Left colon (tissue), 2 donors: ENCODE data around the gene DNAI4. TPM values are rescaled to one million over a fixed set of nuclear protein-coding genes. Genes with fewer than 3 reads are reported as not detected.
A peak's percentile ranks its signal among the peaks of the same experiment; 100 is the strongest.
"Not testable (repeated sequence)": the region's sequence is repeated elsewhere in the genome, so short reads cannot be mapped to it uniquely, and the experiment has no call there.

ENCODE experiments used
- ATAC-seq: fragments of 200-7000 bp; cut with Tn5 transposase; one replicate; pipeline ENCODE4 v1.9.1; 2020; ENCODE audit warnings: mild to moderate bottlenecking, moderate library complexity
- DNase-seq, 2 donors: peaks; one replicate each; pipeline ENCODE4 v3.0.0-alpha.2; 2020
- intact Hi-C, 2 donors: fragments of 100-400 bp; cut with DNase I in 1 of 2; cut with micrococcal nuclease in 1 of 2; formaldehyde crosslinking; loops; one replicate each; pipeline versions ENCODE4 v1.11.2 to v1.14.0; 2022; cut with DNase I, micrococcal nuclease
- total RNA-seq, 2 donors: library from RNA; stranded (reverse); fragmentation: NEBNext Ultra II Directional; extraction: Animal tissue kit (Norgen Biotek cat#: 25700); gene quantifications; one replicate each; pipeline ENCODE4 v1.2.1, GENCODE V29; 2021
- donor health status: DM: no; HTN: no; CAD: no.
- donor health status: DM: yes; HTN: yes; CAD: no.

Gene DNAI4
- total RNA-seq, 2 donors from 2014 or later = 12.0 to 27.2 TPM

- DNase-seq (no peak), ATAC-seq (no peak)
- intact Hi-C loops = no loop called here
These were observed 71.3 kb downstream of the DNAI4 start for GRCh38 chr1:66853379-66853778.

DNA sequence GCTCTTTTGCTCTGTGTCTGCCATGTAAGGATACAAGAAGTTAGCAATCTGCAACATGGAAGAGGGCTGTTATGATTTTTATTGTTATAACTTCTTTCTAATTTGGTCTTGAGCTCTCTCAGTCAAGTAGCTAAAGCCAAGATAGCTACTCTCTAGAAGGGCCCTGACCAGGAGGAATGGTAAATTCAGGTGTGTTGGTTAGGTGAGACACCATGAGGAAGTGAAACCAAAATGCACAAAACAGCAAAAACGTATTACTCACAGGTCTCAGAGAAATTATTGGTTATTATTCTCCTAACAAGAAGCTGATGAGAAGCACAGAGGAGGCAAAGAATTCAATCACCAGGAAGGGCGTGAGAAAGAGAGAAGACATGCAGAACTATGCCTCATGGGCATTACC lies 71.8 kb downstream of the DNAI4 start:
- ATAC-seq = no peak
- no peak for DNase-seq
- intact Hi-C loops = no loop called here

- peak; percentile 76 for ATAC-seq
- no peak for DNase-seq
- intact Hi-C loops = no loop called here
These were observed 73.7 kb downstream of the DNAI4 start for GRCh38 chr1:66850989-66851388.

- no peak for DNase-seq
- ATAC-seq = no peak
- intact Hi-C loops = no loop called here
These were observed 76.5 kb downstream of the DNAI4 start for GRCh38 chr1:66848193-66848592.

DNA sequence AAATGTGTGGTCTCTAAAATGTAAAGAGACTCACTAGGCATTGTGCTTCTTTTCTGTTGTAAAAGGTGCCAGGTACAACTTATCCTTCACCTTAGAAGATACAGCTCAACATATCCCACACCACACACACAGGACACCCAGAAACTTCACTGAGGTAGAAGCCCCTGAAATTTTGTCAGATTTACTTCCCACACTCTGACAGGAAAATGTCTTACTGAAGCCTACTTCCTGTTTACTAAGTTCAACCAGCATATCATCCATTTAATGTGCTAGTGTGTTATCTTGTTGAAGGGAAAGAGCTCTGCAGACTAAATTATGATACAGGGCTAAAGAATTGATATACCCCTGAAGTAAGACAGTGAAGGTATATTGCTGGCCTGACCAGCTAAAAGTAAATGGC lies 83.7 kb downstream of the DNAI4 start:
- ATAC-seq = no peak
- intact Hi-C loops = no loop called here
- DNase-seq = no peak

- DNase-seq = no peak
These were observed 89.7 kb downstream of the DNAI4 start for GRCh38 chr1:66834926-66835325.

GRCh38 chr1:66833112-66833511 lies 91.5 kb downstream of the DNAI4 start:
- DNase-seq = no peak
- ATAC-seq = no peak
- intact Hi-C loops = no loop called here

More at GRCh38 chr1:66834926-66835325, 89.7 kb downstream of the DNAI4 start:
- intact Hi-C loops = no loop called here
- ATAC-seq = no peak

GRCh38 chr1:66831529-66832239 lies 93.0 kb downstream of the DNAI4 start:
- ATAC-seq = no peak
- no peak for DNase-seq
- intact Hi-C loops = no loop called here

DNA sequence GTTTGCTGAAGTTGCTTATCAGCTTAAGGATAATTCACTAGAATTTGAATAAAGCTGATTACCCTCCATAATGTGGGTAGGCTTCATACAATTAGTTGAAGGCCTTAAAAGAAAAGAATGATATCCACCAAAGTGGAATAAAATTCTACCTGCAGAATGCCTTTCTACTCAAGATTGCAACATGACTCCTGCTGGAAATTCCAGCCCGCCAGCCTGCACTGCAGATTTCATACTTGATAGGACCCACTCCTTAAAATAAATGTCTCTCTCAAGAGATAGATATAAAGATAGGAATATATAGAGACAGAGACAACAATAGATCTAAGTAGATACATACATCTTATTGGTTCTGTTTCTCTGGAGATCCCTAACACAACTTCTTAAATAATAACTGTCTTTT lies 99.9 kb downstream of the DNAI4 start:
- DNase-seq (no peak), ATAC-seq (no peak)
- intact Hi-C loops = no loop called here

- intact Hi-C loops = no loop called here
- no peak for DNase-seq
- no peak for ATAC-seq
These were observed 114.8 kb downstream of the DNAI4 start for GRCh38 chr1:66809736-66810326.

- intact Hi-C loops = no loop called here
- no peak for DNase-seq
- no peak for ATAC-seq
These were observed 115.4 kb downstream of the DNAI4 start for GRCh38 chr1:66809245-66809644.

- intact Hi-C loops, ATAC-seq, DNase-seq: not testable (repeated sequence)
These were observed 128.8 kb downstream of the DNAI4 start for GRCh38 chr1:66795839-66796238.

DNA sequence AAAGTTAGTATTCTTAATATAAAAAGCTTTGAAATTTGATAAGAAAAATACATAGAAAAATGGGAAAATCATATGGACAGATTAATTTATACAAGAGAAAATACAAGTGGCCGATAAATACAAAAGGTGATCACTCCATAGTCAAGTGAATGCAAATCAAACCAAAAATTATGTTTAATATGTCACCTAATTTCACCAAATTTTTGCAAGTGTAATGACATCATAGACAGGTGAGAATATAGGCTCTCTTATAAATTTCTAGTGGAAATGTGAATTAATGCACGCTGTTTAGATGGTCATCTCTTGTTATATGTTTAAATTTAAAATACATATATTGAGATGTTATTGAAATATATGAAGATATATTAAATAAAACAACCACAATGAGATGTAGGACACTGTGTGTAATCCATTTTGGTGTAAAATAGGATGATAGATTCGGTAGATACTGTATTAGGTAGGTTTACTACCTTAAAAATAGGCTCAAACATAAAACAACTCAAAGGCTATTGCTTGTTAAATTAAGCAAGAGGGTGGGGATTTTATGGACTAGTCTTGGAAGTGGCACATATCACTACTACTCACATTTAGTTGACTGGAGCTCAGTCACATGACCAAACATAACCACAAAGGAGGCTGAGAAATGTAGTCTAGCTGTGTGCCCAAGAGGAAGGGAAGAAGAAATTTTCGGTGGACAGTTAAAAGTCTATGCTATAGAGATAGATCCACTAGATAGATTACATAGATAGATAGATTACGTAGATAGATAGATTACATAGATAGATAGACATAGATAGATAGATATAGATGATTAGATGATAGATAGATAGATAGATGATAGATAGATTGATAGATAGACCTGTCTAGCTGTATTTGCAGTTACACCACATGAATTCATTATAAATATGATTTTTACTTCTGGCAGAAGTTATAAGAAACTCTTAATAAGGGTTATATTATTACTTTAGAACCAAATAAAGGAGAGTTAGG lies 132.7 kb downstream of the DNAI4 start:
- ATAC-seq = no peak

DNA sequence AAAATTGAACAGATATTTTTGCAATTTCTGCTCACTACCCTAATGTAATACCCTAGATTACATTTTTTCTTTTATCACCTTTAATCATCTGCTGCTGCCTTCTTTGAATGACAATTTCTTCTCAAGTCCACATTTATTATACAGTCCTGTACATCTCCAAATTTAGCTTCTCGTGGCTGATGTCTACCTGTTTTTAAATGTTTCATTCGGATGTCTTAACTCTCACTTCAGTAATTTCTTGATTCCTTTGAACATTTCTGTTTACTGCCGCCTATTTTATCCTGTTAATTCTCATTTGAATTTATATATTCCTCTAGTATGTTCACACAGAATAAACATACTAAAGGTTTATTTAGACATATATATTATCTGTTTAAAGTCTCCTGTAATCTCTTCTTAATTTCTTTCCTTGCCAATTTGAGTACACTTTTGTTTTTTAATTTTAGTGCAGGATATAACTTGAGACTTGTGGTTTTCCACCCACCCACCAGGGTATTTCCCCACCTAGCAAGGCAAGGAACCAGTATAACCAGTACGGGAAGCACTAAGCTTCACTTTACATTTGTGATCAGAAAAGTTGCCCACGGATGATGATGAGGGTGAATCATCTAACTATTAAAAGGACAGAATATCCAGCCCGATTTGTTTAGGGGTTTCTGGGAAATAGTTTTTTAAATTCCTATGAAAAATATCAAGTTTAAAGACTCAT lies 136.3 kb downstream of the DNAI4 start:
- intact Hi-C loops = no loop called here
- ATAC-seq (no peak), DNase-seq (no peak)

More for the DNA sequence above, 132.7 kb downstream of the DNAI4 start:
- no peak for DNase-seq
- intact Hi-C loops = no loop called here

- no peak for ATAC-seq
- intact Hi-C loops = no loop called here
- no peak for DNase-seq
These were observed 137.0 kb downstream of the DNAI4 start for GRCh38 chr1:66787641-66788040.

DNA sequence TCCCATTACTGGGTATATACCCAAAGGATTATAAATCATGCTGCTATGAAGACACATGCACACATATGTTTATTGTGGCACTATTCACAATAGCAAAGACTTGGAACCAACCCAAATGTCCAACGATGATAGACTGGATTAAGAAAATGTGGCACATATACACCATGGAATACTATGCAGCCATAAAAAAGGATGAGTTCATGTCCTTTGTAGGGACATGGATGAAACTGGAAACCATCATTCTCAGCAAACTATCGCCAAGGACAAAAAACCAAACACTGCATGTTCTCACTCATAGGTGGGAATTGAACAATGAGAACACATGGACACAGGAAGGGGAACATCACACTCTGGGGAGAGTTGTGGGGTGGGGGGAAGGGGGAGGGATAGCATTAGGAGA lies 138.9 kb downstream of the DNAI4 start:
- DNase-seq, intact Hi-C loops, ATAC-seq: not testable (repeated sequence)

GRCh38 chr1:66779475-66780078 lies 145.1 kb downstream of the DNAI4 start:
- intact Hi-C loops = no loop called here

GRCh38 chr1:66778969-66779368 lies 145.7 kb downstream of the DNAI4 start:
- intact Hi-C loops = no loop called here
- ATAC-seq (no peak), DNase-seq (no peak)

More at GRCh38 chr1:66779475-66780078, 145.1 kb downstream of the DNAI4 start:
- DNase-seq (no peak), ATAC-seq (no peak)

DNA sequence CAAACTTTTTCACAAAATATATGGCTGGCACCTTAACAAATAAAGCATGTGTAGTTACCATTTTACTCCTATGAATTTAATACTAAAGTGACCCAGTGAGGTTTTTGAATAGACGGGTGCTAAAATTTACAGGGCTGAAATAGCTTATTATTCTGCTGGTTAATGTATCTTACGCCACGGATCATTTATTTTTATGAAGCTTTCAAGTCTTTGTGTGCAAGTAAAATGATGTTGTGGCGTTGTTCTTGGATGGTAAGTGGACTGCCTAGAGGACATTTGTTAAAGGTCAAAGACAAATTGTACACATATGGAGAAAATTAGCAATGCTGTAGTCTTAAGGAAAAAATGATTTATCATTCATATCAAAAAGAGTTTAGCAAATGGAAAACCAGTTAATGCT lies 146.4 kb downstream of the DNAI4 start:
- no peak for ATAC-seq
- no peak for DNase-seq
- intact Hi-C loops = no loop called here
